ENCODE measurements around the gene ALPG. TPM values are rescaled to one million over a fixed set of nuclear protein-coding genes. Genes with fewer than 3 reads are reported as not detected.

ALPG gene
- total and polyA plus RNA-seq, 4 donors, result not detected

GRCh38 chr2:232396683-232397082 is 10.0 kb upstream of the ALPG start:
- H3K27me3 ChIP-seq (ENCODE audit: control insufficient read depth in 4 of 4, insufficient read depth in 4 of 4, low read length in 3 of 4), result peaks cover 0 to 3% (median 2%) of the 10 kb centered on the region in 4 donors
- WGBS, result 81% methylated on average over 2 of the region's 2 CpGs
- no peak overlapping the region for H3K27ac ChIP-seq (ENCODE audit: low read depth in 1 of 2, low read length in 2 of 2)
- no peaks in the 10 kb centered on the region for H3K4me1 ChIP-seq (ENCODE audit: control insufficient read depth in 4 of 4, insufficient read depth in 4 of 4, low read length in 3 of 4)
- H3K9me3 ChIP-seq (ENCODE audit: control insufficient read depth in 4 of 4, low read length in 3 of 4), result no peaks in the 10 kb centered on the region
- no peak overlapping the region for H3K4me3 ChIP-seq (ENCODE audit: low read depth in 1 of 3, low read length in 3 of 3)
- DNase-seq (ENCODE audit: low spot score), result no peak
- no peaks in the 10 kb centered on the region for H3K36me3 ChIP-seq (ENCODE audit: control insufficient read depth in 4 of 4, insufficient read depth in 3 of 4, low read depth in 1 of 4, low read length in 3 of 4)
- H3K9ac ChIP-seq (ENCODE audit: low read depth in 1 of 2, low read length in 2 of 2), result no peak overlapping the region
- no peak for TF ChIP-seq ZBTB33 (IDR thresholded peaks at IDR 0.05)
- no peak for TF ChIP-seq RXRA (IDR thresholded peaks at IDR 0.05)

- no peak for DNase-seq (ENCODE audit: low spot score)
- Histone ChIP-seq H3K27me3 (ENCODE audit: control insufficient read depth in 4 of 4, insufficient read depth in 4 of 4, low read length in 3 of 4) (peaks cover 0 to 3% (median 2%) of the 10 kb centered on the region in 4 donors), H3K4me3 (ENCODE audit: low read depth in 1 of 3, low read length in 3 of 3) (no peak overlapping the region), H3K27ac (ENCODE audit: low read depth in 1 of 2, low read length in 2 of 2) (no peak overlapping the region), H3K36me3 (ENCODE audit: control insufficient read depth in 4 of 4, insufficient read depth in 3 of 4, low read depth in 1 of 4, low read length in 3 of 4) (no peaks in the 10 kb centered on the region), H3K9ac (ENCODE audit: low read depth in 1 of 2, low read length in 2 of 2) (no peak overlapping the region), H3K4me1 (ENCODE audit: control insufficient read depth in 4 of 4, insufficient read depth in 4 of 4, low read length in 3 of 4) (no peaks in the 10 kb centered on the region), H3K9me3 (ENCODE audit: control insufficient read depth in 4 of 4, low read length in 3 of 4) (no peaks in the 10 kb centered on the region)
- TF ChIP-seq EGR1 (IDR thresholded peaks at IDR 0.05; ENCODE audit: low read depth in 2 of 2) (no peak), CTCF (IDR thresholded peaks at IDR 0.05; ENCODE audit: low read depth, low read length, missing input control) (no peak), GABPA (IDR thresholded peaks at IDR 0.05 in 1 of 2, conservative IDR thresholded peaks at IDR 0.05 in 1 of 2) (no peak), TAF1 (conservative IDR thresholded peaks at IDR 0.05) (no peak), HNF4G (IDR thresholded peaks at IDR 0.05) (no peak), ZBTB33 (IDR thresholded peaks at IDR 0.05) (no peak), YY1 (IDR thresholded peaks at IDR 0.05) (no peak), RAD21 (IDR thresholded peaks at IDR 0.05) (no peak), FOXA1 (IDR thresholded peaks at IDR 0.05) (no peak), SP1 (IDR thresholded peaks at IDR 0.05) (no peak), NR2F2 (IDR thresholded peaks at IDR 0.05) (no peak)
- 76% methylated on average over 5 of the region's 5 CpGs for whole genome bisulfite sequencing
Measured at GRCh38 chr2:232398293-232399034, 8.2 kb upstream of the ALPG start.

All from liver (tissue), 9 donors.